Prostate gland (tissue), 2 donors: ENCODE results near the gene DDX23.

Experiments
- CTCF ChIP-seq, 4 experiments: fragments of 200-600 bp in 2 of 4; fragments of 450-650 bp in 2 of 4; sonication (generic) in 2 of 4; IDR thresholded peaks; 1 replicate in 3 of 4; 2 replicates in 1 of 4; pipeline ENCODE4 v1.5.1; 2016 to 2019; ENCODE audit warnings: antibody characterized with exemption in 4 of 4, mild to moderate bottlenecking in 2 of 4, moderate library complexity in 2 of 4
- POLR2A ChIP-seq: fragments of 450-650 bp; IDR thresholded peaks from one replicate; pipeline ENCODE4 v1.6.1; 2016; ENCODE audit warnings: antibody characterized with exemption, mild to moderate bottlenecking
- POLR2AphosphoS5 ChIP-seq: sonication (generic); formaldehyde crosslinking; IDR thresholded peaks from one replicate; pipeline ENCODE4 v1.6.1; 2017; ENCODE audit warnings: antibody characterized with exemption

GRCh38 chr12:48810903-48811431 lies 41.0 kb downstream of the DDX23 start:
- TF ChIP-seq POLR2A (no peak), CTCF (IDR thresholded peaks at IDR 0.05) (no peak), POLR2AphosphoS5 (no peak)
